Brain microvascular endothelial cell (primary cell): ENCODE measurements around the gene IL1F10.

Experiments used
- DNase-seq: peaks from one replicate; pipeline ENCODE4 v3.0.0-alpha.2; 2020
- H3K27ac ChIP-seq: fragments of 250-450 bp; sonication (Bioruptor Pico); 2 replicates; pipeline ENCODE4 v1.5.1; 2020; ENCODE audit warnings: mild to moderate bottlenecking, moderate library complexity
- H3K27me3 ChIP-seq: fragments of 250-450 bp; sonication (Bioruptor Pico); replicated peaks from 2 replicates; pipeline ENCODE4 v1.5.1; 2020; ENCODE audit warnings: mild to moderate bottlenecking
- H3K36me3 ChIP-seq: fragments of 250-450 bp; sonication (Bioruptor Pico); replicated peaks from 2 replicates; pipeline ENCODE4 v1.5.1; 2020; ENCODE audit warnings: mild to moderate bottlenecking
- H3K4me3 ChIP-seq: 2 replicates; pipeline ENCODE4 v1.5.1; 2011; ENCODE audit warnings: low read depth, mild to moderate bottlenecking, control low read depth, low read length, moderate library complexity
- in situ Hi-C: cut with HindIII; loops from 2 replicates; pipeline ENCODE4 v1.10.0; 2017; ENCODE audit warnings: low sequenced_read_pairs, low pct_ligation_motif_present
- TF ChIP-seq, protein P1 (sequence below): IDR thresholded peaks from 2 replicates; pipeline ENCODE4 v1.5.1; 2011; ENCODE audit warnings: low read depth, mild to moderate bottlenecking, moderate library complexity, low read length, control low read depth, inconsistent platforms; ENCODE audit errors: missing control alignments

The IL1F10 gene

DNA sequence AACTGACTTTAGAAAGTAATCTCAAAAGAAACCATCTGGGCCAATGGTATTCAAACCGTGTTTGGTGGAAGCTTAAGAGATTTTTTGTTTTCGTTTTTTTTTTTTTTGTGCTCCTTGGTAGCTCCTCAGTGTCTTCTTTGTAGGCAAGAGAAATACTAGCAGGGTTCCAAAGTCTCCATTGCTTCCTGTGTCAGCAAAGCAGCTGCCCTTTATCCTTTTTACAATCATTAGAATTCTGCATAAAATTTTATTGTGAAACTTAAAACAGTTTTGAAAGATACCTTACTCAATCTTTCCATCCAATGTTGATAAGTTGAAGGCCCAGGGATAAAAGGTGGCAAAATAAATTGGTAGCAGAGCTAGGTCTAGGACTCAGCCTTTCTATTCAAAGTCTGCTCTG is 479 bp downstream of the IL1F10 start:
- TF ChIP-seq, protein P1, sequence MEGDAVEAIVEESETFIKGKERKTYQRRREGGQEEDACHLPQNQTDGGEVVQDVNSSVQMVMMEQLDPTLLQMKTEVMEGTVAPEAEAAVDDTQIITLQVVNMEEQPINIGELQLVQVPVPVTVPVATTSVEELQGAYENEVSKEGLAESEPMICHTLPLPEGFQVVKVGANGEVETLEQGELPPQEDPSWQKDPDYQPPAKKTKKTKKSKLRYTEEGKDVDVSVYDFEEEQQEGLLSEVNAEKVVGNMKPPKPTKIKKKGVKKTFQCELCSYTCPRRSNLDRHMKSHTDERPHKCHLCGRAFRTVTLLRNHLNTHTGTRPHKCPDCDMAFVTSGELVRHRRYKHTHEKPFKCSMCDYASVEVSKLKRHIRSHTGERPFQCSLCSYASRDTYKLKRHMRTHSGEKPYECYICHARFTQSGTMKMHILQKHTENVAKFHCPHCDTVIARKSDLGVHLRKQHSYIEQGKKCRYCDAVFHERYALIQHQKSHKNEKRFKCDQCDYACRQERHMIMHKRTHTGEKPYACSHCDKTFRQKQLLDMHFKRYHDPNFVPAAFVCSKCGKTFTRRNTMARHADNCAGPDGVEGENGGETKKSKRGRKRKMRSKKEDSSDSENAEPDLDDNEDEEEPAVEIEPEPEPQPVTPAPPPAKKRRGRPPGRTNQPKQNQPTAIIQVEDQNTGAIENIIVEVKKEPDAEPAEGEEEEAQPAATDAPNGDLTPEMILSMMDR: no peak
- DNase-seq: no peak
- H3K36me3 ChIP-seq: no peaks in the 10 kb centered on the region
- no peak overlapping the region for H3K27ac ChIP-seq
- no peak overlapping the region for H3K4me3 ChIP-seq
- H3K27me3 ChIP-seq: peaks cover 1% of the 10 kb centered on the region
- in situ Hi-C loops: no loop called here

DNA sequence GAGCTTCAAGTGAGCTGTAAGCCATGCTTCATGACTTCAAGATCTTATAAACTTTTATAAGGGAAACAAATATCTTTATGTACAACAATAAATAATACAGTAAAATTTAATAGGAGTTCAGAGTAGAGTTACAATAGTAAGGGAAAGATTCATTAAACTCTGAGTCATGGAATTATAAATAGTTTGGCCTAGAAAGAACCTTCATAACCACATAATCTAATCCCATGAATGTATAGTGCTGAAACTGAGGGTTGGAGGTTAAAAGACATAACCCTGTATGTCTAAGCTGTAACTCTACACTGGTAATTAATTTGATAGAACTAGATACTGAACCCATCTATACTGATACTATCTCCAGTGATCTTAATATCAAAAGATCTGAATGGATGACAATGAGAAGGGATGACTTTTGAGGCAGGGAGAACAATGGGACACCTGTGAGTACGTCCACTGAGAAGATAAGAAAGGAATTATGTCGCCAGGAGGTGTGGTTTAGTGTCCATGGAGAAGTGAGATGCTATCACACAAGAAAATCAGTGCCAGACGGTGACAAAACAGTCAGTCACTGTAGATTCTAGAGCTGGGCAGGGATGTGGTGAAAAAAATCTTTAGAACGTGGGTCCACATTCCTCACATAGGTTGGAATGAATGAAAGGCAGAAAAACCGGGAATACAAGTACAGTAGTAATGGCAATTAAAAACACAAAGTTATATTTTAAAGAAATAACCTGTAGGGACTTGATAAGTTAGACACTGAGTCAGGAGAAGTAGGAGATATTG is 1.1 kb downstream of the IL1F10 start:
- in situ Hi-C loops: no loop called here
- TF ChIP-seq, protein P1: no peak
- peaks cover 1% of the 10 kb centered on the region for H3K27me3 ChIP-seq
- DNase-seq: no peak
- H3K36me3 ChIP-seq: no peaks in the 10 kb centered on the region
- H3K27ac ChIP-seq: no peak overlapping the region
- no peak overlapping the region for H3K4me3 ChIP-seq

DNA sequence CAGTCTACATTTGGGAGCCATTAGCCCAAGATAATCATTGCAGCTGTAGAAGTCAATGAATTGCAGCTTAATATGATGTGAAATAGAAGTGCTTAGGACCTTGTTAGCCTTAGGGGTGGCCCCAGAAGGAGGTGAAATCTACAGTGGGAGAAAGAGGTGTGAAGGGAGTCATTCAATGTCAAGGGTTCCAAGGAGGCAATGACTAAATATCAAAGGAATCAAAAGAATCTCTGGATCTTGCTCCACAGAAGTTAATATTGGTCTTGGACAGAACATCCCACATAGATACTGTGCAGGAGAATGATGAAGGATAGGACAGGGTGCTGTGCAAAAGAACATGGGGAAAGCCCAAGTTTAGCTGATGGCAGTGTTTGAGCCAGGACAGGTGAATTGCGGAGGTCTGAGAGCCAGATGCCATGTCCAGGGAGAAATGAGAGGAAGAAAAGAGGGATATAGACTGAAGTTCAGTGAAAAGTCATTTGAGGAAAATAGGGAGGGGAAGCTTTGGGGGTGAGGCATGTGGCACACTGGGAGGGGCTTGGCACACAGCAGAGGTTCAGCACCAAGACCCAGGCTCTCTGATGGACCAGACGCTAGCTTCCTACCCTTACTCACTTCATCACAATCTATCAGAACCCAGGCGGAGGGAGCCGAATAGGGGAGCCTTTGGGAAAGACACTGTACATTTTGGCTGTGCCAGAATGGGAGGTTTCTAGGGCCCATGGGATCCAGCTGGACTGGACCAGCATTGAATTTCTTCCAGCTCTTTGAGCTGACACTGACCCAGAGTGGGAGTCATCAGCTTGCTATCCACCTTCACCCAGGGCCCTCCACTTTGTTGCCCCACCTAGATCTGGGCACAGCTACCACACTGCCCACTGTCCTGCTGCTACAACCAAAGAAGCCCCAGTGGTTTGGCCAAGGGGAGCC is 2.2 kb downstream of the IL1F10 start:
- in situ Hi-C loops: no loop called here
- H3K27me3 ChIP-seq: peaks cover 1% of the 10 kb centered on the region
- TF ChIP-seq, protein P1: no peak
- no peak overlapping the region for H3K27ac ChIP-seq
- H3K4me3 ChIP-seq: no peak overlapping the region
- H3K36me3 ChIP-seq: no peaks in the 10 kb centered on the region
- DNase-seq: no peak

DNA sequence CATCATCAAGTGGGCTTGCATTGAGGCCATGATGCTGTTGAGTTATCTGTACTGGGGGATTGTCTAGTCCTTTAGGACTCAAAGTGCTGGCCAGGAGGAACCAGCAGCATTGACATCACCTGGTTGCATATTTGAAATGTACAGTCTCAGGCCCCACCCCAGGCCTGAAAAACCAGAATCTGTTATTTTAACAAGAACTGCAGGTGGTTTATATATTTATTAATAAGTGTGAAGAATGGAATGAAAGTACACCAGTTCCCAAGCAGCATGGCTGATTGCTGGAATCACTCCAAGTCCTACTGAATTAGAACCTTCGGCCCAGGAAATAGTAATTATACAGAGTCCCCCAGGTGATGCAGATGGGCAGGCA is 2.8 kb downstream of the IL1F10 start:
- Histone ChIP-seq H3K4me3 (no peak overlapping the region), H3K27ac (no peak overlapping the region), H3K27me3 (peaks cover 1% of the 10 kb centered on the region), H3K36me3 (no peaks in the 10 kb centered on the region)
- TF ChIP-seq, protein P1: no peak
- in situ Hi-C loops: no loop called here
- no peak for DNase-seq

DNA sequence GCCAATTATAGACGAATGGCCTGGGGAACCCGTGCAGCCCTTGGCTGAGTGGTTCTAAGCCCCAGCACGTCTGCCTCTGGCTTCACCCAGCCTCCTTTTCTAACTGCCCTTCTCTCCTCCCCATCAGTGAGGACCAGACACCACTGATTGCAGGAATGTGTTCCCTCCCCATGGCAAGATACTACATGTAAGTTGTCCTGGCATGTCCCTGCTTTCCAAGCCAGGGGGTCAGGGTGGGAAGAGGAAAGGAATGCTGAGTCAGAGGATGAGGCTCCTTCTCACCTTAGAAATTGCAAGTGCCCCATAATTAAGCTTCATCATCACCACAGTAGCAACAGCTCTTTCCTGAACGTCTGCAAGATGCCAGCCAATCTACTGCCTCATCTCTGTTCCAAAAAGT is 4.8 kb downstream of the IL1F10 start:
- Histone ChIP-seq H3K4me3 (no peak overlapping the region), H3K27me3 (peaks cover 1% of the 10 kb centered on the region), H3K36me3 (no peaks in the 10 kb centered on the region), H3K27ac (no peak overlapping the region)
- in situ Hi-C loops: no loop called here
- no peak for DNase-seq
- TF ChIP-seq, protein P1: no peak
